ENCODE measurements around the gene NMRAL1.

NMRAL1 gene

DNA sequence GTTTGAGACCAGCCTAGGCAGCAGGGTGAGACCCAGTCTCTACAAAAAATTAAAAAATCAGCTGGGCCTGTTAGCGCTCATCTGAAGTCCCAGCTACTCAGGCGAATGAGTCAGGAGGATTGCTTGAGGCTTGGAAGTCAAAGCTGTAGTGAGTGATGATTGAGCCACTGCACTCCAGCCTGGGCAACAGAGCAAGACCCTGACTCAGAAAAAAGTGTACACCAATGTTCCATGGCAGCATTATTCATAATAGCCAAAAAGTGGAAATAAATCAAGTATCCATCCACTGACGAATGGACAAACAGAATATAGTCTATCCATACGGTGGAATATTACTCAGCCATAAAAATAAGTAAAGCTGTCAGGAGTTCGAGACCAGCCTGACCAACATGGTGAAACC is 2.6 kb downstream of the NMRAL1 start:
- Histone ChIP-seq H3K79me2 (ENCODE audit: control insufficient read depth, low read length) (peaks cover 48% of the 10 kb centered on the region), H3K9me3 (ENCODE audit: control insufficient read depth, insufficient read depth, low read length) (no peaks in the 10 kb centered on the region), H3K4me1 (ENCODE audit: control insufficient read depth, low read length) (peaks cover 22% of the 10 kb centered on the region), H3K4me3 (ENCODE audit: low read length) (no peak overlapping the region), H3K36me3 (ENCODE audit: control insufficient read depth, low read length) (peaks cover 31% of the 10 kb centered on the region), H3F3A (ENCODE audit: control insufficient read depth, insufficient read depth) (peaks cover 18% of the 10 kb centered on the region), H3K9me2 (replicated peaks; ENCODE audit: control insufficient read depth, low read length) (no peaks in the 10 kb centered on the region), H3K4me2 (ENCODE audit: low read length) (peak overlapping the region; percentile 15; the same call in 1 of the 2 replicates), H4K20me1 (ENCODE audit: control insufficient read depth, insufficient read depth, low read depth, low read length) (no peaks in the 10 kb centered on the region), H3K27me3 (ENCODE audit: control insufficient read depth, low read length) (no peaks in the 10 kb centered on the region), H3K27ac (ENCODE audit: low read depth, low read length) (no peak overlapping the region)
- no peak for TF ChIP-seq EZH2phosphoT487 (IDR thresholded peaks at IDR 0.05; ENCODE audit: borderline replicate concordance, low read length)
- TF ChIP-seq, protein P1, sequence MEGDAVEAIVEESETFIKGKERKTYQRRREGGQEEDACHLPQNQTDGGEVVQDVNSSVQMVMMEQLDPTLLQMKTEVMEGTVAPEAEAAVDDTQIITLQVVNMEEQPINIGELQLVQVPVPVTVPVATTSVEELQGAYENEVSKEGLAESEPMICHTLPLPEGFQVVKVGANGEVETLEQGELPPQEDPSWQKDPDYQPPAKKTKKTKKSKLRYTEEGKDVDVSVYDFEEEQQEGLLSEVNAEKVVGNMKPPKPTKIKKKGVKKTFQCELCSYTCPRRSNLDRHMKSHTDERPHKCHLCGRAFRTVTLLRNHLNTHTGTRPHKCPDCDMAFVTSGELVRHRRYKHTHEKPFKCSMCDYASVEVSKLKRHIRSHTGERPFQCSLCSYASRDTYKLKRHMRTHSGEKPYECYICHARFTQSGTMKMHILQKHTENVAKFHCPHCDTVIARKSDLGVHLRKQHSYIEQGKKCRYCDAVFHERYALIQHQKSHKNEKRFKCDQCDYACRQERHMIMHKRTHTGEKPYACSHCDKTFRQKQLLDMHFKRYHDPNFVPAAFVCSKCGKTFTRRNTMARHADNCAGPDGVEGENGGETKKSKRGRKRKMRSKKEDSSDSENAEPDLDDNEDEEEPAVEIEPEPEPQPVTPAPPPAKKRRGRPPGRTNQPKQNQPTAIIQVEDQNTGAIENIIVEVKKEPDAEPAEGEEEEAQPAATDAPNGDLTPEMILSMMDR (IDR thresholded peaks at IDR 0.05; ENCODE audit: low read depth, low read length, poor library complexity, severe bottlenecking): no peak

DNA sequence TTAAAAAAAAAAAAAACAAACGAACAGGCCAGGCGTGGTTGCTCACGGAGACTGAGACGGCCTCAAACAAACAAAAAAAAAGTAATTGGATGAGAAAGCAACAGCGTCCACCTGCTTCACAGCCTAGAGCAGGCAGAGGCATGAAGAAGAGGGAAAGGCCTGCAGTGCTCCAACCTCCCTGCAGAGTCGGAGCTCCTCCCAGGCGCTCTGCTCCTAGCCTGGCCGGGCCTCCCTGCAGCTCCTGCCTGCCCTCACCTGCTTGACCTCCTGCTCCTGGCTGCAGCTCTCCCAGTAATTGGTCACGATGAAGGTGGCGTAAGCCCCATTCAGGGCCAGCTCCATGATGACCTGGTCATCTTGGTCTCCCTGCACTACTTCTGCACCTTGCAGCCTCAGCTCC is 5.5 kb downstream of the NMRAL1 start:
- Histone ChIP-seq H3F3A (ENCODE audit: control insufficient read depth, insufficient read depth) (peaks cover 7% of the 10 kb centered on the region; the same call in 1 of the 2 replicates), H3K4me3 (ENCODE audit: low read length) (no peak overlapping the region), H3K9me3 (ENCODE audit: control insufficient read depth, insufficient read depth, low read length) (no peaks in the 10 kb centered on the region), H3K79me2 (ENCODE audit: control insufficient read depth, low read length) (peaks cover 28% of the 10 kb centered on the region), H3K4me1 (ENCODE audit: control insufficient read depth, low read length) (peaks cover 10% of the 10 kb centered on the region), H3K9me2 (replicated peaks; ENCODE audit: control insufficient read depth, low read length) (no peaks in the 10 kb centered on the region), H3K27me3 (ENCODE audit: control insufficient read depth, low read length) (no peaks in the 10 kb centered on the region), H3K36me3 (ENCODE audit: control insufficient read depth, low read length) (peaks cover 49% of the 10 kb centered on the region), H4K20me1 (ENCODE audit: control insufficient read depth, insufficient read depth, low read depth, low read length) (no peaks in the 10 kb centered on the region), H3K4me2 (ENCODE audit: low read length) (no peak overlapping the region), H3K27ac (ENCODE audit: low read depth, low read length) (no peak overlapping the region)
- TF ChIP-seq EZH2phosphoT487 (IDR thresholded peaks at IDR 0.05; ENCODE audit: borderline replicate concordance, low read length): no peak
- TF ChIP-seq, protein P1 (IDR thresholded peaks at IDR 0.05; ENCODE audit: low read depth, low read length, poor library complexity, severe bottlenecking): no peak

DNA sequence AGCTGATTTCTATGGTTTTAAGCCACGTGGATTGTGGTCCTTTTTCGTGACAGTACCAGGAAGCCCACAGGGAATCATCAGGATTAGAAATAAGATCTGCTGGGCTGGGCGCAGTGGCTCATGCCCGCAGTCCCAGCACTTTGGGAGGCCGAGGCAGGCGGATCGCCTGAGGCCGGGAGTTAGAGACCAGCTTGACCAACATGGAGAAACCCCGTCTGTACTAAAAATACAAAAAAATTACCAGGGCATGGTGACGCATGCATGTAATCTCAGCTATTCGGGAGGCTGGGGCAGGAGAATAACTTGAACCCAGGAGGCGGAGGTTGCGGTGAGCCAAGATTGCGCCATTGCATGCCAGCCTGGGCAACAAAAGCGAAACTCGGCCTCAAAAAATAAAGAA is 6.5 kb downstream of the NMRAL1 start:
- H3K4me1 ChIP-seq (ENCODE audit: control insufficient read depth, low read length): peaks cover 3% of the 10 kb centered on the region
- no peak overlapping the region for H3K4me3 ChIP-seq (ENCODE audit: low read length)
- H3K79me2 ChIP-seq (ENCODE audit: control insufficient read depth, low read length): peaks cover 18% of the 10 kb centered on the region
- no peaks in the 10 kb centered on the region for H3K9me2 ChIP-seq (replicated peaks; ENCODE audit: control insufficient read depth, low read length)
- no peak overlapping the region for H3K4me2 ChIP-seq (ENCODE audit: low read length)
- H3K27ac ChIP-seq (ENCODE audit: low read depth, low read length): no peak overlapping the region
- H4K20me1 ChIP-seq (ENCODE audit: control insufficient read depth, insufficient read depth, low read depth, low read length): no peaks in the 10 kb centered on the region
- no peaks in the 10 kb centered on the region for H3K9me3 ChIP-seq (ENCODE audit: control insufficient read depth, insufficient read depth, low read length)
- peaks cover 55% of the 10 kb centered on the region for H3K36me3 ChIP-seq (ENCODE audit: control insufficient read depth, low read length)
- H3K27me3 ChIP-seq (ENCODE audit: control insufficient read depth, low read length): no peaks in the 10 kb centered on the region
- TF ChIP-seq EZH2phosphoT487 (IDR thresholded peaks at IDR 0.05; ENCODE audit: borderline replicate concordance, low read length): no peak
- TF ChIP-seq, protein P1 (IDR thresholded peaks at IDR 0.05; ENCODE audit: low read depth, low read length, poor library complexity, severe bottlenecking): no peak
- peaks cover 2% of the 10 kb centered on the region; the same call in 1 of the 2 replicates for H3F3A ChIP-seq (ENCODE audit: control insufficient read depth, insufficient read depth)

Measured in DOHH2 (cell line).